ENCODE measurements around the gene PLEKHS1.
A peak's percentile ranks its signal among the peaks of the same experiment; 100 is the strongest.
"Not testable (repeated sequence)": the region's sequence is repeated elsewhere in the genome, so short reads cannot be mapped to it uniquely, and the experiment has no call there.

The PLEKHS1 gene

DNA sequence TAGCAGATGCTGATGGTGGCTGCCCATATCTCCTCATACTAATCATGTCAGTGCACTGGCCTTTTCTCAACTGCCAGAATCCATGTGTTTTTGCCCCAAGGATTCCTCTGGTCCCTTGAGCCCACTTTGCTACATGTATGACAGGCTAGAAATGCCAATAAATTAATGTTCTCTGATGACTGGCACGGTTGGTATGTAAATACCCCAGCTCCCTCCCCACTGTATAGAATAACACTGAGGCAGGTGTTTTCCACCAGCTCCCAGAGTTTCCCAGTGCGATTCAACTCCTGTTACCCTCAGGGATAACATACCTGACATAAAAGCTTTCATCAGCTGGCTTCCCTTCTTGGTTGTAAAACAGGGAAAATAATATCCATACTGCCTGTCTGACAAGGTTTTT is 9.0 kb upstream of the PLEKHS1 start:
- no peak for DNase-seq (ENCODE audit: low read depth)

DNA sequence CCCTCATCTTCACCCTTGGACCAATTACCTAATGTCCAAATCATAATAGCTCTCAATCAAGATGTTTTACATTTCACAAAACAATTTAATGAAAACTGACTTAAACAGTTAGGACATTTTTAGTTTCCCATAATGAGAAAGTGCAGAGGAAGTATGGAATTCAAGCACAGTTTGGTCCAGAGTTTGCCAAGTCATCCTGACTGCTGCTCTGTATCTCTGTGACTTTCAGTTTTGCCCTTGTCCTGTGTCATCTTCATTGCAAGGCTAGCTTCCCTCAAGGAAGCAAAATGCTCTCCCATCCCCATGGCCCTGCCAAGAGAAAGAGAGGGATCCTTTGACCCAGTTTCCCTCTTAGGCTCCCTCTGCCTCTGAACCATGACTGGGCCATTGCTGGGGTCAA is 7.9 kb upstream of the PLEKHS1 start:
- no peak for DNase-seq (ENCODE audit: low read depth)

DNA sequence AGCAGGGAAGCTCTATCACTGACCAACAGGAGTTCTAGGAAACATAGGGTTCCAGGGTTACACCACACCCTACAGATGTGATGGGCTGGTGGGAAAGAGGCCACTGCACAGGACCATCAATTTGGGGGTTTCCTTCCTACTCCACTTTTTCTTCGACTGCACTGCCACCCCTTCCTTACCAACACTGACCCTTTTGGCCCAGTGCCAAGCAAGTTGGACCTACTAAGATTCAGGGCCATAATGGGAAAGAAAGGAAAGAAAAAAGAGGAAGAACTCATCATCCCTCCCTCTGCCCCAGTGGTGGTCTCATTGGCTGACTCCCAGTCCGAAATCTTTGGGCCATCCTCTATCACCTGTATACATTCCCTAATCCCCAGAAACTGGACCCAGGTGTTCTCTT is 6.1 kb upstream of the PLEKHS1 start:
- DNase-seq (ENCODE audit: low read depth) = no peak

DNA sequence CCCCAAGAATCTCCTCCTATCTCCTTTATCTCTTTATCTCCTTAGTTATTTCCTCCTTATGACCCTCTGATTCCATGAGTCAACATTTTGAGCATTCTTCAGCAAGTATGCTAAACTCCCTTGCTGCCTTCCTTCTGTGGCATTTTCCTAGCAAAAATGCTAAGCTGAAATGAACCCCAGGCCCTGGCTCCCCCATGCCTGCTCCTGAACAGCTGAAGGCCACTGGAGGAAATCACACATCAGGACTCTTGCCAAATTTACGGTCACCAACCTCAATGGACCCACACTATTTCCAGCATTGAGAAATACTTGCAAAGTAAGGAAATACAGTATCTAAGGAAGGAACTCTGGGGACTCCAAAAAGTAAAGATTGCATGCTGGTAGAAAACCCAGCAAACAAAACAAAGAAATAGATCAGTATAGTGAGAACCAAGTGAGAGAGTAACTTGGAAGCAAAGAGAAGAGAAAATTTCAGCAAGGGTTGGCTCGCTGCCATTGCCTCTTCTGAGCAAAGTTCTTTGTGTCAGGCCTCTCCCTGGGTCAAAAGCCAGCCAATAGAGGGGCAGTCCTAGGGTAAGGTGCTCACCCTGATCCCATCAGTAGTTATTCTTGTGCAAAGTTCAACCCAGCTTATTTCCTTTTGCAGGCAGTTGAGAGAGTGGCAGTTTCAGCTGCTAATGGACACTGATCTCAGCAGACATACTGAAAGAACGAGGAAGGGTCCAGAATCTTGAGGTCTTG is 5.1 kb upstream of the PLEKHS1 start:
- no peak for DNase-seq (ENCODE audit: low read depth)

DNA sequence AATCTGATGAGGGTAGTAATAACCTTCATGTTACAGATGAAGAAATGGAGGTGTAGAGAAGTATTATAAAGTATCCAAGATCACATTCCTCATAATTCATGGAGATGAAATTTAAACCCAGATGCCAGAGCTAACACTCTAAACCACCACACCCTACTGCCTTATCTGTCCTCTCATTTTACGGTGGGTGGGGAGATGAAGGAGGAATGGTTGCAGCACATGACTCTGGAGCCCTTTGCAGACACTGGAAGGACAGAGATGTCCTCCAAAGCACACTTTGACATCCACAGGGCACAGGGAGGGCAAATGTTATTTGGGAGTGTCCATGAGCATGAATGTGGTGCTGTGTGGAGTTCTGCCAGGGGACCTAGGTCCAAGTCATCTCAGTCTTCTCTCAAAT is 1.1 kb downstream of the PLEKHS1 start:
- no peak for DNase-seq (ENCODE audit: low read depth)

DNA sequence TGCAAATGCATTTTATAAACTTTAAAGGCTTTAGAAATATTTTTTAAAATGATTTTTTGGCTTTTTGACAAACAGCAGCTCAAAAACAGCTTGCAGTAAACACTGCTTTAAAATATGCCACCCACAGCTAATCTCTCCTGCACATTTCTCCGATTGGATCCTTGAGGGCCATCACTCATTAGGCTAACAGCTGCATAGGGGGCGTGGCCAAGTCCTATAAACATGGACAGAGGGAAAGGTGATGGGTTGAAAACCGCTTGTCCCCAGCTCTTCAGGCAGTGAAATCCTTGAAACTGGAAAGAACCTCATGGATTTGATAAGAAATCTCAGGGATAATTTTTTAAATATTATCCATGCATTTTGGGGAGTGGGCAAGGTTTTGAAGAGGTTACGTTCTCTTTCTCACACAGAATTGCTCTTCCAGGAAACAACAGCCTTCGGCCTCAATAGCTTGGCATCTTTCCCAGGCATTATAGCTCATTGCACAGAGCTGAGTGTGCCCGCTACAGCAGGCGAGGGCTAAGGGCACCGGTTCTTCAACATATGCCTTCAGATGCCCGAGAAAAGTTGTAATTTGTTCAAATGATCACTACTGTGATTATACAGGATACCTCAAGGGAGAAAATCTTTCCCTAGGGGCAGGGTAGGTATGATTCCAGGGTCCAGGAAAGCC is 1.7 kb downstream of the PLEKHS1 start:
- no peak for DNase-seq (ENCODE audit: low read depth)

DNA sequence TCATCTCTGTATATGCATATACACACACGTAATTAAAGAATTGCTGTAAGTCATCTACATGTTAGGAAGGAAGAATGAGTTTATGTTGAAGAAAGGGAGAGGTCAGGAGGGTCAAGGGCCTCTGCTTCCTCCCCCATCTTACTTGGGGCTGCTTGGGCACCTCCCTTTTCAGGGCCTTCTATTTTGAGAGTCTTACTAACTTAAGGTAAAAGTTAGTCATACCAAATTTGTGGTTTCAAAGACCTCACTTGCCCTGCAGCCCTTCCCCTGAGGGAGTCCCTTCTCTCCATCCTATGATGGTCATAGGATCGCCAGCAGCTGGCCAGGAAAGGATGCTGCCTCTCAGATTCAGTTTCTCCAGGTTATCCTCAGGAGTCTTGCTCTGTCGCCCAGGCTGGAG is 2.6 kb downstream of the PLEKHS1 start:
- DNase-seq (ENCODE audit: low read depth) = no peak

DNA sequence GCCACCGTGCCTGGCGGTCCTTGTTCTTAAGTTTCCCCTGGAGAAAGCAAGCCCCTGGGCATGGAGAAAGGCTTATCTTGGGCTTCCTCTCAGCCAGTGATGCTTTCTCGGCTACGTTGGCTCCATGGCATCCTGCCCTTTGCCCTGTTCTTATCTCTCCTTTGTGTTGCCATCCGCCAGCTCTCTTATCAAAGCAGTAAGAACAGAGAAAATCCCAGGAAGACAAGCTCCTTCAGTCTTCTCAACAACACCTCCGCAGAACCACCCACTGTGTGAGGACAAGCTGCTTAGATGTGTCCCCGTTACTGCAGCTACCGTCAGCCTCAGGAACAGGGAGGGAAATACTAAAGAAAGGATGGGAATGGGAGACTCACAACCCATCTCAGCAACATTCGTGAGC is 3.3 kb downstream of the PLEKHS1 start:
- no peak for DNase-seq (ENCODE audit: low read depth)

DNA sequence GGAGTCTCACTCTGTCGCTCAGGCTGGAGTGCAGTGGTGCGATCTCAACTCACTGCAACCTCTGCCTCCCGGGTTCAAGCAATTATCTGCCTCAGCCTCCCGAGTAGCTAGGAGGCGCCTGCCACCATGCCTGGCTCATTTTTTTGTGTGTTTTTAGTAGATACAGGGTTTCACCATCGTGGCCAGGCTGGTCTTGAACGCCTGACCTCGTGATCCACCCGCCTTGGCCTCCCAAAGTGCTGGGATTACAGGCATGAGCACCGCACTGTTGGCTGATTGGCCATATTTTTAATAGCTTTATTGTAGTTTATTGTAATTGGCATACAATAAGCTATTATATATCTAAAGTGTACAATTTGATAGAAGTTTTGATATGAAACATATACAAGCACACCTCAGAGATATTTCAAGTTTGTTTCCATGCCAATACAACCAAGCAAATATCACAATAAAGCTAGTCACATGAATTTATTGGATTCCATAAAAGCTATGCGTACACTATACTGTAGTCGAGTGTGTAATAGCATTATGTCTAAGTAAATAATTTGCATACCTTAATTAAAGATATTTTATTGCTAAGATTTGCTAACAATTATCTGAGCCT is 5.6 kb downstream of the PLEKHS1 start:
- no peak for DNase-seq (ENCODE audit: low read depth)

DNA sequence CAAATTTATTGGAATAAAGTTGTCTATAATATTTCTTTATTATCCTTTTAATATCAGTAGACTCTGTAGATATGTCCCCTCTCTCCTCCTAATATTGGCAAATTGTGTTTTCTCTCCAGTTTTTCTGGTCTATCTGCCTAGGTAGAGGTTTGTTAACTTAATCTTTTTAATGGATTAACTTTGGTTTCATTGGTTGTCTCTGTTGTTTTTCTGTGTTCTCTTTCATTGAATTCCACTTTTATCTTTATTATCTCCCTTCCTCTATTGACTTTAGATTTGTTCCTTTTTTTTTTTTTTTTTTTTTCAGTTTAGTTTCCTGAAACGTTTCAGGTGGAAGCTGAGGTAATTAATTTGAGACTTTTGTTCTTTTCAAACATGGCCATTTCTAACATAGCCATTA is 10.6 kb downstream of the PLEKHS1 start:
- no peak for DNase-seq (ENCODE audit: low read depth)

DNA sequence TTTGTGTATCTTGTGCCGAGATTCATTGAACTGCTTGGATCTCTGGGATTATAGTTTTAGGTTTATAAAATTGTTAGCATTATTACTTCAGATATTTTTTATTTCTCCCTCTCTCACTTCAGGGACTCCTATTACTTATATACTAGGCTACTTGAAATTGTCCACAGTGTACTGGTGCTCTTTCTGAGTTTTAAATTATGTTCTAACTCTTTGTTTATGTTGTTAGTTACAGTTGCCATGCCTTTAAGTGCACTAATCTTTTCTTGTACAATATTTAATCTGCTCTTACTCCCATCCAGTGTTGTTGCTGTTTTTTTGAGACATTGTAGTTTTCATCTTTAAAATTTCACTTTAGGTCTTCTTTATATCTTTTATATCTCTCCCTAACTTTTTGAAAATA is 13.1 kb downstream of the PLEKHS1 start:
- DNase-seq (ENCODE audit: low read depth) = no peak

DNA sequence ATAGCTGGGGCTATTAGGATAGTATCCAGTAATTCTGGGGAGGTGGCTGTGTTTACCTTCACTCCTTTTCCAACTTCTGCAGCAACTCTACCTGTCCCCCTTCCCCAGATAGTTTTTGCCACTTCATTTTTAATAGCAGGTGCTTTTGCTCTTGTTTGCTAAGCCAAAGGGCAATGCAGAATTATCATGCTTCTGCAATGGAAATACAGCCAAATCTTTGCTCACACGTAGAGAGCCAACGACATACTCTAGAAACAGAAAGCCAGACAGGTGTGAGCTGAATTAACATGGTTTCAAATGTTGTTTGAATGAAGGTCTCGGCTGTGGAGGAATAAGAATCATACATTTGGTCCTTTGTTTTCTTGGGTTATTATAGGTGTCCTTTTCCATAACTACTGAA is 14.4 kb downstream of the PLEKHS1 start:
- no peak for DNase-seq (ENCODE audit: low read depth)

DNA sequence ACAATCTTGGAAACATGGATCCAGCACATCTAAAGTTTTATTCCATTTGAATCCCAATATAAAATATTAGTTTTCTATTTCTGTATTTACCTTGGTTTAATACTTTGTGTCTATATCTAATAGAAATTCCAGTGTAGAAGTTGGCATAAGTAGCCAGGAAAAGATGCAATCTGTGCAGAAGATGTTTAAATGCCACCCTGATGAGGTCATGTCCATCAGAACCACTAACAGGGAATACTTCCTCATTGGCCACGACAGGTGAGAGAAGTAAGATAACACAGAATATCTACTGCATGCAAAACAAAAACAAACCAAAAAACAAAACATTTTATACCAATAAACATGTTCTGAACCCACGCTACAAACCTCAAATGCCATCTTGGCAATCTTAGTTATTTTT is 15.7 kb downstream of the PLEKHS1 start:
- DNase-seq (ENCODE audit: low read depth) = no peak

DNA sequence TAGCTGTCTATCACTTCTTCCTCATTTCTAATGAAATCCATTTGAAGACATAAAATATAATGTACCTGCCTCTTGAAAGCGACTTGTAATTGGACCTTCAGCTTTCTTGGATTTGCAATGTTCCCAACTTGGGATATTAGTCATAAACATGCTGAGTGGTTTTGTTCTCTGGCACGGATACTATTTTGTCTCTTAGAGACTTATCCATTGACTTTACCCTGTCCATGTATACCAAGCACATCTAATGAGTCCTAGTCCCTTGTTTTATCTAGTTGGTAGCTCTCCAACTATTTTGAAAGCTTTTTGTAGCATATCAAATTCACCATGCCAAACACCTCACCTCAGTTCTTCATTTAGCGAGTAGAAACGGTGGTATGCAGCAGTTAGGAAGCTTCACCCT is 18.9 kb downstream of the PLEKHS1 start:
- no peak for DNase-seq (ENCODE audit: low read depth)

DNA sequence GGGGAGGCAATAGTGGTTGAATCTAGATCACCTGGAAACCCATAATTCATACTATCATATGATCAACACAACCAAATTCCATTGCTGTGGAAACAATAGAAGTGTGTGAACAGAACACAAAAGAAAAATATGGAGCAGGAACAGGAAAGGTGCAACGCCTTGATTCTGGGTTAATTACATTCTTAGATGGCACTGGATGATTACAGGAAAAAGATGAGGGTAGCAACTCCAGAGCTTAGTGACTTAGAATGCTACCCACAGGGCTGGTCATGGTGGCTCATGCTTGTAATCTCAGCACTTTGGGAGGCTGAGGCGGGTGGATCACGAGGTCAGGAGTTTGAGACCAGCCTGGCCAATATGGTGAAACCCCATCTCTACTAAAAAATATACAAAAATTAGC is 19.6 kb downstream of the PLEKHS1 start:
- not testable (repeated sequence) for DNase-seq (ENCODE audit: low read depth)

DNA sequence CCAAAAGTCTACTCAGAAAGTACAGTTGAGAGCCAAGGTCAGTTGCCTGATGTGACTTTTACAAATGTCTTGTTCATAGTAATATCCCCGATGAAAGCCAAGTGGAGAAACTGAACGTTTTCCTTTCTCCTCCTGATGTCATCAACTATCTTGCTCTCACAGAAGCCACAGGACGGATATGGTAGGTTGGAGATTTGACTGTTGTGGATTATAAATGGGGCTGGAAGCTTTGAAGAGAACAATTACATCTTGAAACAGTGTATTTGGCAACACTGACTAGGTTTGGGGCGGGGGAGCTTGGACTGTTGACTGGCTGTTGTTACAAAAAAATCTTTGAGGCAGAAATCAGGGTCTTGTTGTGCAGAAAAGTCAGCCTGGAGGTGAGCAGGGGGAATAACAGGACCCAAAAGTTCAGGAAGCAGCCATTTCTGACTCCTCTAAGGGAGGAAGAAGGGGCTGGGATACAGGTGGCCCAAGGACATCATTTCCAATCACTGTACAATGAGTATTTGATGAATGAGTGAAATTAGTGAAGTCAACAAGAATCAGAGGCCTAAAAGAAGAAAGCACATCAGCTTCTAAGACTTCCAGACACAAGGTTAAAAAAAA is 24.3 kb downstream of the PLEKHS1 start:
- DNase-seq (ENCODE audit: low read depth) = peak; percentile 14

DNA sequence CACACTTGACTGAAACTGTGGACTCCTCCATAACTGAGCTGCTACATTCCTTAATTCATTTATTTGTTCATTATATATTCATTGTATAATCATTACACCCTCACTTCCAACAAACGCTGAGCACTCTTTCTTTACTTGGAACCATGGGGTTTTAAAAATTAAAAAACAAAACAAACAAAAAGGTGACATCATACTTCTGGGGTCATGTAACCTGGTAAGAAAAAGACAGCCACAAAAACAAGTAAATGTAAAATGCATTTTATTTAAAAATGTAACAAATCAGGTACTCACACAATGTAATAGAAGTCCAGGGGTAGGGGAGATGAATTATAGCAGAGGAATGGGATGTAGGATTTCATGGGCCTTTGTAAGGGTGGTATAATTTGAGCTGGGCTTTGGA is 25.1 kb downstream of the PLEKHS1 start:
- DNase-seq (ENCODE audit: low read depth) = no peak

DNA sequence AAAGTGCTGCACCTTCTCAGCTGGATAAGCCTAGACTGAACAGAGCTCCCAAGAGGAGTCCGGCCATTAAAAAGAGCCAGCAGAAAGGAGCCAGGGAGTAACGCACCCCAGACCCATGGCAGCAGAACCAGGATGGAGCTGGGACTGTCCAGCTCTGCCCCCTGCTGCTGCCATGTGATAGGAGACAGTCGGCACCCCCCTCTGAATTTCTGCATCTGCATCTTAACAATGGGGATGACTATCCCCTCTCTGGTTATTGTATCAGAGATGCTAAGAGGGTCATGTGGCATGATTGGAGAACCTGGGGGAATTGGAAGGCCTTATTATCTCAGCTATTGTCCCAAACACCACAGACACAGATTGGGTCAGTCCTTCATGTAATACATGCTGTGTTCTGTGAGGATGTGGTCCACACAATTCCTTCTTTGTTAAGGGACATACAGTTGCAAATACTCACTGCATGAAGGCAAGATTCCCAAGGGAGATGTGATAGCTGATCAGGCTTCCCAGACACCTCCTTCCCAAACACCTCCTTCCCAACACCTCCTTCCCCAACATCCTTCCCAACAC is 29.3 kb downstream of the PLEKHS1 start:
- no peak for DNase-seq (ENCODE audit: low read depth)

DNA sequence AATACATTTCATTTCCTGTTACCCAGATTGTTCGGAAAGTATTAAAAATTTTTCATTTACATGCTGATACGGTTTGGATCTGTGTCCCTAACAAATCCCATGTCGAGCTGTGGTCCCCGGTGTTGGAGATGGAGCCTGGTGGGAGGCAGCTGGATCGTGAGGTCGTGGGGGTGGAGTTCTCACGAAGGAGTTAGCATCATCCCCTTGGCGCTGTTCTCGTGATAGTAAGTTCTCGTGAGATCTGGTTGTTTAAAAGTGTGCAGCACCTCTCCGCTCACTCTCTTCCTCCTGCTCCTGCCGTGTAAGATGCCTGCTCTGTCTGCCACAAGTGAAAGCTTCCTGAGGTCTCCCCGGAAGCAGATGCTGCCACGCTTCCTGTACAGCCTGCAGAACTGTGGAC is 30.9 kb downstream of the PLEKHS1 start:
- no peak for DNase-seq (ENCODE audit: low read depth)

DNA sequence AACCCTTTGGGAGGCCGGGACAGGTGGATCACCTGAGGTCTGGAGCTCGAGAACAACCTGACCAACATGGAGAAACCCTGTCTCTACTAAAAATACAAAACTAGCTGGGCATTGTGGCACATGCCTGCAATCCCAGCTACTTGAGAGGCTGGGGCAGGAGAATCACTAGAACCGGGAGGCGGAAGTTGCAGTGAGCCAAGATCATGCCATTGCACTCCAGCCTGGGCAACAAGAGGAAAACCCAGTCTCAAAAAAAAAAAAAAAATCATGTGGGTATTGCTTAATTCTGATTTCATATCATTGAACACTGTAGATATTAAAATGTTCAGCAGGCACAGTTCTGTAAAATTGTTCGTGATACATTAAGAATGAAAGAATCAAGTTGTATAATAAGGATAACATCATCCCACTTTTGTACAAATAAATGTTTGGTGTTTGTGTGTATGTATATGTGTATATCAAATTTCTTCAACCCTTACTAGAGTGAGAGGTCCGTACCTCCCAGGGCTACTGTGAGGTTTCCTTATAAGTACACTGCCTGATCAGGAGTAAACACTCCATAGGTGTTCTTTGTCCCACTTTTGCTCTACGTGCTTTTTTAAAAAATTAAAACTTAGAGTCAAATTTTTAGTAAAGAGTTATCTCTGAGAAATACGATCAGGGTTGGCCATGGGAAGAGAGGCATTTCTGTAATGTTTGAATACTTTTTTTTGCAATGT is 31.7 kb downstream of the PLEKHS1 start:
- DNase-seq (ENCODE audit: low read depth) = no peak

DNA sequence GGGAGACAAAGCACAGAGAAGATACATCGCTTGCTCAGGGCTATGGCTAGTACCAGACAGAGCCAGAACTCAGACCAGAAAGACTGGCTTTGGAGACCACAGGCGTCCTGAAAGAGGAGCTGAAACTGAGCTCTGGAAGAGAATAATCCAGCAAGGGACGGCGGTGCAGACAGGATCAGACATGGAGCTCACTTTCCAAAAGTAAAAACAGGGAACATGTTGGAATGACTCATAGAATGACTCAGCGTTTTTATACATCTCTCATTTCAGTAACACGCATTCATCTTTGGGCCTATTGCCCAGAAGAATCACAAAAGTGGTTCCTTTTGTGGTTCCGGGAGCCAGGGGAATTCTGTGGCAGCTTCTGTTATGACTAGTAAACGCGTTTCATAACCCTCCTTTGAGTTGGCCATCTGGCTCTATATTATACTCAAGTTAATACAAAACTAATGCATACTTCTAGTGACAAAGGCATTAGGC is 37.2 kb downstream of the PLEKHS1 start:
- no peak for DNase-seq (ENCODE audit: low read depth)

DNA sequence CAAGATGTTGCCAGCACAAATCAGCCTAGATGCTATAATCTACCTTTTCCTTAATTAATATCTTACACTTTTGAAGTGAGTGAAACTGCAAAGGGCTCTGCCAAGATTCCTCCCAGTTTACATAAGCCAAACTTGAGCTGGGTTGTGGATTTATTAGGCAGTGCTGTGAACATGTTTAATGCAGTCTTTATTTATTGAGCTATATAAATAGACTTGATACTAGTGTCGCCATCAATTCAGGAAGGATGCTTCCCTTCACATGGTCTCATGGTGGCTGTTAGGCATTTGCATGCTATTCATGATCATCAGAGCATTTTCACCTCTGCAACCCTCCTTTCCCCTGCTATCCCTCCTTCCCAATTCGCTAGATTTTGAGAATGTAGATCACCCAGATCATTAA is 40.2 kb downstream of the PLEKHS1 start:
- DNase-seq (ENCODE audit: low read depth) = no peak

All from CMK (cell line).